IPS-18a (cell line): Measurements from ENCODE around the gene KCNH6.

Source experiments
- H3K27ac ChIP-seq: one replicate; pipeline ENCODE4 v1.5.1; 2013; ENCODE audit warnings: low read length
- H3K27me3 ChIP-seq: one replicate; pipeline ENCODE4 v1.6.1; 2013; ENCODE audit warnings: mild to moderate bottlenecking, low read length; ENCODE audit not compliant: control insufficient read depth, insufficient read depth
- H3K36me3 ChIP-seq: one replicate; pipeline ENCODE4 v1.6.1; 2013; ENCODE audit warnings: low read depth, low read length; ENCODE audit not compliant: control insufficient read depth
- H3K4me1 ChIP-seq: one replicate; pipeline ENCODE4 v1.6.1; 2013; ENCODE audit warnings: low read depth, low read length; ENCODE audit not compliant: control insufficient read depth
- H3K4me3 ChIP-seq: one replicate; pipeline ENCODE4 v1.5.1; 2013; ENCODE audit warnings: low read length
- H3K9ac ChIP-seq: one replicate; pipeline ENCODE4 v1.6.1; 2013; ENCODE audit warnings: mild to moderate bottlenecking, low read length, moderate library complexity
- H3K9me3 ChIP-seq: one replicate; pipeline ENCODE4 v1.6.1; 2013; ENCODE audit warnings: low read depth, low read length; ENCODE audit not compliant: control insufficient read depth

Gene KCNH6

GRCh38 chr17:63578769-63579111 is 55.6 kb downstream of the KCNH6 start:
- Histone ChIP-seq H3K9ac (no peak overlapping the region), H3K27me3 (no peaks in the 10 kb centered on the region), H3K4me3 (no peak overlapping the region), H3K27ac (no peak overlapping the region), H3K36me3 (peaks cover 29% of the 10 kb centered on the region), H3K4me1 (peaks cover 7% of the 10 kb centered on the region), H3K9me3 (no peaks in the 10 kb centered on the region)

DNA sequence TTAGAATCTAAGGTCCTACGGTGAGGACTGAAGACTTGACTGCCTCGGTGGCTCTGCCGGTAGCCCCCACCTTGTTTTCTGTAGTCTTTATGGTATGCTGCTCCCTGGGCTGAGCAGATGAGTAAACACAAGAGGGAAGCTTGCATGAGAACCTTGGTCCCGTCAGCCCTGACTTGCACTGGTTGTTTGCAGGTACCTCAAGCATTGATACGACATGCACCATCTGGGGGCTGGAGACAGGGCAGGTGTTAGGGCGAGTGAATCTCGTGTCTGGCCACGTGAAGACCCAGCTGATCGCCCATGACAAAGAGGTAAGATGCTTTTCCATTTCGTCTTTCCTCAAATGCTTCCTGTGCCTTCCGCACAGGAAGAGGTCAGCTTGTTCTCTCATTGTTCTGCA is 56.5 kb downstream of the KCNH6 start:
- peaks cover 32% of the 10 kb centered on the region for H3K36me3 ChIP-seq
- no peak overlapping the region for H3K9ac ChIP-seq
- no peak overlapping the region for H3K4me3 ChIP-seq
- H3K4me1 ChIP-seq: peaks cover 7% of the 10 kb centered on the region
- no peak overlapping the region for H3K27ac ChIP-seq
- H3K27me3 ChIP-seq: no peaks in the 10 kb centered on the region
- no peaks in the 10 kb centered on the region for H3K9me3 ChIP-seq

GRCh38 chr17:63587770-63588169 is 64.6 kb downstream of the KCNH6 start:
- Histone ChIP-seq H3K9me3 (no peaks in the 10 kb centered on the region), H3K27ac (no peak overlapping the region), H3K27me3 (no peaks in the 10 kb centered on the region), H3K4me1 (no peaks in the 10 kb centered on the region), H3K4me3 (no peak overlapping the region), H3K36me3 (peaks cover 57% of the 10 kb centered on the region), H3K9ac (no peak overlapping the region)

DNA sequence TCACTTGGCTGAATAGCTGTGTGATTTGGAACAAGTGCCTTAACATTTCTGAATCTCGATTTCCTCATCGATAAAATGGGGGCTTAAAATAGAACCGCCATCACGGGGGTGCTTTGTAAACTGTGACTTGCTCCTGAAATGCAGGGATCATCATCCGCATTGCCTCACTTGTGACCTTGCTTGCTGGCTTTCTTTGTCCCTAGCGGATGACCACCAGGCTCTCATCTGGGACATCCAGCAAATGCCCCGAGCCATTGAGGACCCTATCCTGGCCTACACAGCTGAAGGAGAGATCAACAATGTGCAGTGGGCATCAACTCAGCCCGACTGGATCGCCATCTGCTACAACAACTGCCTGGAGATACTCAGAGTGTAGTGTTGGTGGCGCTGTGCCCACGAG is 65.6 kb downstream of the KCNH6 start:
- Histone ChIP-seq H3K9ac (no peak overlapping the region), H3K4me3 (no peak overlapping the region), H3K36me3 (peaks cover 48% of the 10 kb centered on the region), H3K27me3 (no peaks in the 10 kb centered on the region), H3K4me1 (no peaks in the 10 kb centered on the region), H3K27ac (no peak overlapping the region), H3K9me3 (no peaks in the 10 kb centered on the region)

- H3K4me3 ChIP-seq: no peak overlapping the region
- no peaks in the 10 kb centered on the region for H3K9me3 ChIP-seq
- H3K4me1 ChIP-seq: no peaks in the 10 kb centered on the region
- no peak overlapping the region for H3K9ac ChIP-seq
- H3K36me3 ChIP-seq: peaks cover 46% of the 10 kb centered on the region
- no peak overlapping the region for H3K27ac ChIP-seq
- H3K27me3 ChIP-seq: no peaks in the 10 kb centered on the region
Observed at GRCh38 chr17:63589646-63590045, 66.5 kb downstream of the KCNH6 start.

DNA sequence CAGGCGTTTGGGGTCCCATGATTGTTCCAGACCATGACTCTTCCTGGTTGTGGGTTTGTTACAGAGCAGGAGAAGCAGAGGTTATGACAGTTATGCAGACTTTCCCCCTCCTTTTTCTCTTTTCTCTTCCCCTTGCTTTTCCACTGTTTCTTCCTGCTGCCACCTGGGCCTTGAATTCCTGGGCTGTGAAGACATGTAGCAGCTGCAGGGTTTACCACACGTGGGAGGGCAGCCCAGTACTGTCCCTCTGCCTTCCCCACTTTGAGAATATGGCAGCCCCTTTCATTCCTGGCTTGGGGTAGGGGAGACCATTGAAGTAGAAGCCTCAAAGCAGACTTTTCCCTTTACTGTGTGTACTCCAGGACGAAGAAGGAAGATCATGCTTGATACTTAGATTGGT is 69.6 kb downstream of the KCNH6 start:
- Histone ChIP-seq H3K27ac (no peak overlapping the region), H3K36me3 (peaks cover 31% of the 10 kb centered on the region), H3K9ac (no peak overlapping the region), H3K4me1 (no peaks in the 10 kb centered on the region), H3K4me3 (no peak overlapping the region), H3K27me3 (no peaks in the 10 kb centered on the region), H3K9me3 (no peaks in the 10 kb centered on the region)

DNA sequence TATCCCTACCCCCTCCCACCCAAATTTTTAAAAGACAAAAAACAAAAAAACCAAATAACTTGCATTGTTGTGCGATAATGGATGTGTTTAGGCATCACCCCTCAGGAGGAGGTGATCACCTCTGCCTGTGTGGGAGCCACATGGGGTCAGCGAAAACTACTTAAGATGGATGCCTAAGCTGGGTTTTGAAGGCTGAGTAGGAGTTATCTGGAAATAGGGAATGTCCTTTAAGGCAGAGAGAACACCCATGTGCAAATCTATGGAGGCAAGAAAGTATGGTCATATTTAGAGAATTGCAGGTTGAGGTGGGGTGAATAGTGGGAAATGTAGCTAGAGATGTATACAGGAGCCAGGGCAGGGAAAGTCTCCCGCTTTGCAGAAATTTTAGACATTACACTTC is 72.0 kb downstream of the KCNH6 start:
- no peak overlapping the region for H3K9ac ChIP-seq
- H3K27me3 ChIP-seq: no peaks in the 10 kb centered on the region
- H3K4me1 ChIP-seq: no peaks in the 10 kb centered on the region
- peaks cover 13% of the 10 kb centered on the region for H3K36me3 ChIP-seq
- H3K27ac ChIP-seq: no peak overlapping the region
- H3K4me3 ChIP-seq: no peak overlapping the region
- H3K9me3 ChIP-seq: no peaks in the 10 kb centered on the region
